ENCODE measurements around the gene TRAPPC5.

GRCh38 chr19:7654401-7654800 lies 26.2 kb upstream of the TRAPPC5 start:
- TF ChIP-seq CTCF (IDR thresholded peaks at IDR 0.05) (no peak), POLR2A (IDR thresholded peaks at IDR 0.05) (no peak), POLR2AphosphoS5 (IDR thresholded peaks at IDR 0.05) (no peak)

Data from stomach (tissue), 4 donors.